HFF-Myc (cell line): ENCODE measurements around the gene PLD5.

Experiments used
- DNase-seq: peaks from one replicate; pipeline ENCODE4 v3.0.0-alpha.2; 2011; ENCODE audit warnings: low read depth; ENCODE audit errors: extremely low read depth
- H3K4me3 ChIP-seq: replicated peaks from 2 replicates; pipeline ENCODE4 v1.5.1; 2011; ENCODE audit warnings: low read depth, mild to moderate bottlenecking, control low read depth, low read length
- CTCF ChIP-seq: IDR thresholded peaks from 2 replicates; pipeline ENCODE4 v1.5.1; 2012; ENCODE audit warnings: mild to moderate bottlenecking, low read depth, low read length, control low read depth; ENCODE audit errors: missing control alignments

Gene PLD5

GRCh38 chr1:242530761-242531160 lies 6.3 kb upstream of the PLD5 start:
- TF ChIP-seq CTCF: no peak
- no peak for DNase-seq
- H3K4me3 ChIP-seq: no peak overlapping the region

GRCh38 chr1:242525769-242526168 lies 1.3 kb upstream of the PLD5 start:
- no peak for TF ChIP-seq CTCF
- no peak overlapping the region for H3K4me3 ChIP-seq
- no peak for DNase-seq

- no peak for DNase-seq
- TF ChIP-seq CTCF: no peak
- no peak overlapping the region for H3K4me3 ChIP-seq
Measured at GRCh38 chr1:242525360-242525722, 844 bp upstream of the PLD5 start.

- DNase-seq: no peak
- no peak overlapping the region for H3K4me3 ChIP-seq
Measured at GRCh38 chr1:242523719-242524570, 552 bp downstream of the PLD5 start.

GRCh38 chr1:242522996-242523718 lies 1.3 kb downstream of the PLD5 start:
- DNase-seq: no peak
- no peak for TF ChIP-seq CTCF
- no peak overlapping the region for H3K4me3 ChIP-seq

More at GRCh38 chr1:242523719-242524570, 552 bp downstream of the PLD5 start:
- TF ChIP-seq CTCF: no peak

GRCh38 chr1:242522304-242522945 lies 2.1 kb downstream of the PLD5 start:
- no peak for DNase-seq
- TF ChIP-seq CTCF: no peak
- H3K4me3 ChIP-seq: no peak overlapping the region
